Measurements from ENCODE around the gene PTPRN2.

- TF ChIP-seq CTCF (IDR thresholded peaks at IDR 0.05) (no peak), POLR2A (IDR thresholded peaks at IDR 0.05) (no peak), POLR2AphosphoS5 (IDR thresholded peaks at IDR 0.05) (no peak), EP300 (IDR thresholded peaks at IDR 0.05) (no peak)
Measured at GRCh38 chr7:158589653-158590052, 2.0 kb upstream of the PTPRN2 start.
